SHP77 (cell line): ENCODE measurements around the gene BCAS3.
"Not testable (repeated sequence)": the region's sequence is repeated elsewhere in the genome, so short reads cannot be mapped to it uniquely, and the experiment has no call there.

ENCODE experiments used
- DNase-seq, 2 experiments: peaks; one replicate each; lab custom pipeline; 2025; lab: John Stamatoyannopoulos, UW

The BCAS3 gene

GRCh38 chr17:60798576-60798975 lies 120.9 kb downstream of the BCAS3 start:
- no peak for DNase-seq

- no peak for DNase-seq
Measured at GRCh38 chr17:60802377-60802776, 124.7 kb downstream of the BCAS3 start.

- DNase-seq = no peak
Measured at GRCh38 chr17:60803059-60803458, 125.4 kb downstream of the BCAS3 start.

- no peak for DNase-seq
Measured at GRCh38 chr17:60804831-60805230, 127.2 kb downstream of the BCAS3 start.

- no peak for DNase-seq
Measured at GRCh38 chr17:60809421-60809820, 131.8 kb downstream of the BCAS3 start.

- DNase-seq = not testable (repeated sequence)
Measured at GRCh38 chr17:60814941-60815340, 137.3 kb downstream of the BCAS3 start.

- DNase-seq = no peak
Measured at GRCh38 chr17:60817192-60817591, 139.5 kb downstream of the BCAS3 start.

- DNase-seq = no peak
Measured at GRCh38 chr17:60819447-60820130, 141.9 kb downstream of the BCAS3 start.

GRCh38 chr17:60823515-60823914 lies 145.9 kb downstream of the BCAS3 start:
- no peak for DNase-seq

GRCh38 chr17:60825351-60825750 lies 147.7 kb downstream of the BCAS3 start:
- no peak for DNase-seq

- DNase-seq = no peak
Measured at GRCh38 chr17:60827943-60828342, 150.3 kb downstream of the BCAS3 start.

GRCh38 chr17:60832151-60832585 lies 154.5 kb downstream of the BCAS3 start:
- DNase-seq = no peak

- no peak for DNase-seq
Measured at GRCh38 chr17:60832631-60833030, 155.0 kb downstream of the BCAS3 start.

GRCh38 chr17:60840456-60840855 lies 162.8 kb downstream of the BCAS3 start:
- no peak for DNase-seq

GRCh38 chr17:60845012-60845411 lies 167.4 kb downstream of the BCAS3 start:
- no peak for DNase-seq

- no peak for DNase-seq
Measured at GRCh38 chr17:60846175-60846574, 168.5 kb downstream of the BCAS3 start.

- no peak for DNase-seq
Measured at GRCh38 chr17:60851181-60851580, 173.5 kb downstream of the BCAS3 start.

- no peak for DNase-seq
Measured at GRCh38 chr17:60857556-60858080, 180.0 kb downstream of the BCAS3 start.

GRCh38 chr17:60862482-60862881 lies 184.8 kb downstream of the BCAS3 start:
- DNase-seq = no peak

GRCh38 chr17:60863892-60864707 lies 186.4 kb downstream of the BCAS3 start:
- DNase-seq = no peak

GRCh38 chr17:60864708-60865005 lies 187.0 kb downstream of the BCAS3 start:
- DNase-seq = no peak

- no peak for DNase-seq
Measured at GRCh38 chr17:60874772-60875171, 197.1 kb downstream of the BCAS3 start.
